ENCODE results near the gene TMEM202. TPM values are rescaled to one million over a fixed set of nuclear protein-coding genes. Genes with fewer than 3 reads are reported as not detected.
"Not testable (repeated sequence)": the region's sequence is repeated elsewhere in the genome, so short reads cannot be mapped to it uniquely, and the experiment has no call there.

The TMEM202 gene
- total and polyA plus RNA-seq, 8 donors = not detected

DNA sequence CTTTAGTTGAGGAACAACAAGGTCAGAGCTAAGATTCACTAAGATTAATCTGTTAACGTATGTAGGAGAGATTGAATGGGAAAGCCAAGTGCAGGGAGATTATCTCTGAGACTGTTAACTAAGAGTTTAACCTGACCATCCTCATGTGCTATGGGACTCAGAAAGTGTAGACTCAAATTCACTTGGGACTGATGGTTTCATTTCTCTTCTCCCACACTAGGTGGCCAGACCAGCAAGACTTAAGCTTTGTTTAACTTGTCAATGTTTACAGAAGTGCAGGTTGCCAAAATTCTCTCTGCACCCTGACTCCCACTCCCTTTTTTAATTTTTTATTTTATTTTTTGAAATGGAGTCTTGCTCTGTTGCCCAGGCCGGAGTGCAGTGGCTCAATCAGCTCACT, 16.0 kb upstream of the TMEM202 start:
- H3K27me3 ChIP-seq = peaks cover 0 to 15% (median 0%) of the 10 kb centered on the region in 3 donors
- peaks cover 0 to 3% (median 1%) of the 10 kb centered on the region in 4 donors for H3K4me1 ChIP-seq
- H3K4me3 ChIP-seq = no peak overlapping the region
- DNase-seq = no peak
- no peaks in the 10 kb centered on the region for H3K36me3 ChIP-seq
- WGBS, 5 donors = 51 to 74% (median 58%) methylated on average over 2 of the region's 2 CpGs
- no peak overlapping the region for H3K27ac ChIP-seq
- intact Hi-C loops (cut with DNase I; ENCODE audit: low total_unique reads) = no loop called here
- TF ChIP-seq, protein P1, sequence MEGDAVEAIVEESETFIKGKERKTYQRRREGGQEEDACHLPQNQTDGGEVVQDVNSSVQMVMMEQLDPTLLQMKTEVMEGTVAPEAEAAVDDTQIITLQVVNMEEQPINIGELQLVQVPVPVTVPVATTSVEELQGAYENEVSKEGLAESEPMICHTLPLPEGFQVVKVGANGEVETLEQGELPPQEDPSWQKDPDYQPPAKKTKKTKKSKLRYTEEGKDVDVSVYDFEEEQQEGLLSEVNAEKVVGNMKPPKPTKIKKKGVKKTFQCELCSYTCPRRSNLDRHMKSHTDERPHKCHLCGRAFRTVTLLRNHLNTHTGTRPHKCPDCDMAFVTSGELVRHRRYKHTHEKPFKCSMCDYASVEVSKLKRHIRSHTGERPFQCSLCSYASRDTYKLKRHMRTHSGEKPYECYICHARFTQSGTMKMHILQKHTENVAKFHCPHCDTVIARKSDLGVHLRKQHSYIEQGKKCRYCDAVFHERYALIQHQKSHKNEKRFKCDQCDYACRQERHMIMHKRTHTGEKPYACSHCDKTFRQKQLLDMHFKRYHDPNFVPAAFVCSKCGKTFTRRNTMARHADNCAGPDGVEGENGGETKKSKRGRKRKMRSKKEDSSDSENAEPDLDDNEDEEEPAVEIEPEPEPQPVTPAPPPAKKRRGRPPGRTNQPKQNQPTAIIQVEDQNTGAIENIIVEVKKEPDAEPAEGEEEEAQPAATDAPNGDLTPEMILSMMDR (IDR thresholded peaks at IDR 0.05) = peak in 2 of 7 experiments; percentile 17 to 31
- no peak for TF ChIP-seq EP300 (IDR thresholded peaks at IDR 0.05)
- no peaks in the 10 kb centered on the region for H3K9me3 ChIP-seq

DNA sequence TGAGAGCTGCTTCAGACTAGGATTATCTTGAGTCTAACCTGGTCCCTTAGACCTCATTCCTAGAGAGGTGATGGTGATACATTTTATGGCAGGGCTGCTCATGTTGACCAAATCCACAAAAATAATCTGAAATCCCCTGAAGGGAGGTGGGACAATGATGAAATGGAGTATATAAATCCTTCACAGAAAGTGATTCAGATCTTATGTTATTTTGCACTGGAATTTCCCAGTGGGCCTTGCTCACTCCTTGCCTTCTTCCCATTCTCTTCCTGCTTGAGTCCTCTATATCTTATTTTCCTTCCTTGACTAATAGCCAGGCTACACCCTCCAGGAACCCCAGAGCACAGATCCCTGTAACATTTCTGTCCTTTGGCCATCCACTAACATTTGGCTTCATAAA, 10.4 kb upstream of the TMEM202 start:
- no peak for DNase-seq

DNA sequence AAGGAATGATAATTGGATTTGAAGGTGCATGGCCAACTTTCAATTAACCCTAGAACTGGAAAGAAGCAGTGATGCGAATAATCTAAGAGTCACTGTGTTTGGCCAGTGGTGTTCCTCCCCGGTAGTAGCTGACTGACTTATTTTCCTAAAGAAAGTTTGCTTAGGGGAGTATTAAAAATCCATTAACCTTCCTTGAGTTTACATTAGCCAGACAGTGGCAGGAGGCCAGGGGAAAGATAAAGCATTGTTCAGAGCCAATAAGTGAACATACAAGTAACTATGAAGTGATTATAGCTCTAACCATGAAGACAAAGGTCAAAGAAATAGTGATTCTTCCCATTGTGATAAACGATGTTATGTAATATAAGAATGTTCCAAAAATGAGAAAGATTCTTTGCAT, 8.9 kb upstream of the TMEM202 start:
- peak; percentile 67 to 78 for DNase-seq
- Histone ChIP-seq H3K36me3 (no peaks in the 10 kb centered on the region), H3K9me3 (no peaks in the 10 kb centered on the region), H3K4me1 (peaks cover 0 to 6% (median 0%) of the 10 kb centered on the region in 4 donors), H3K27ac (no peak overlapping the region), H3K4me3 (no peak overlapping the region), H3K27me3 (peaks cover 0 to 13% (median 0%) of the 10 kb centered on the region in 3 donors)
- no peak for TF ChIP-seq POLR2AphosphoS5 (IDR thresholded peaks at IDR 0.05)
- no peak for TF ChIP-seq EP300 (IDR thresholded peaks at IDR 0.05)
- no peak for TF ChIP-seq POLR2A (IDR thresholded peaks at IDR 0.05)
- TF ChIP-seq, protein P1 (IDR thresholded peaks at IDR 0.05) = no peak
- WGBS, 5 donors = 23 to 49% (median 25%) methylated on average over 3 of the region's 3 CpGs
- intact Hi-C loops (cut with DNase I; ENCODE audit: low total_unique reads) = no loop called here

More for the DNA sequence above, 10.4 kb upstream of the TMEM202 start:
- no peaks in the 10 kb centered on the region for H3K36me3 ChIP-seq
- H3K4me1 ChIP-seq = peaks cover 0 to 6% (median 0%) of the 10 kb centered on the region in 4 donors
- H3K27me3 ChIP-seq = peaks cover 0 to 15% (median 0%) of the 10 kb centered on the region in 3 donors
- H3K9me3 ChIP-seq = no peaks in the 10 kb centered on the region
- no peak overlapping the region for H3K27ac ChIP-seq
- TF ChIP-seq, protein P1 (IDR thresholded peaks at IDR 0.05) = no peak
- TF ChIP-seq POLR2A (IDR thresholded peaks at IDR 0.05) (no peak), POLR2AphosphoS5 (IDR thresholded peaks at IDR 0.05) (no peak), EP300 (IDR thresholded peaks at IDR 0.05) (no peak)
- intact Hi-C loops (cut with DNase I; ENCODE audit: low total_unique reads) = no loop called here
- H3K4me3 ChIP-seq = no peak overlapping the region

DNA sequence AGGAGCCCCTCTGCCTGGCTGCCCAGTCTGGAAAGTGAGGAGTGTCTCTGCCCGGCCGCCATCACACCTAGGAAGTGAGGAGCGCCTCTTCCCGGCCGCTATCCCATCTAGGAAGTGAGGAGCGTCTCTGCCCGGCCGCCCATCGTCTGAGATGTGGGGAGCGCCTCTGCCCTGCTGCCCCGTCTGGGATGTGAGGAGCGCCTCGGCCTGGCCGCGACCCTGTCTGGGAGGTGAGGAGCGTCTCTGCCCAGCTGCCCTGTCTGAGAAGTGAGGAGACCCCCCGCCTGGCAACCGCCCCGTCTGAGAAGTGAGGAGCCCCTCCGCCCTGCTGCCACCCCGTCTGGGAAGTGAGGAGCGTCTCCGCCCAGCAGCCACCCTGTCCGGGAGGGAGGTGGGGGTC, 1.8 kb upstream of the TMEM202 start:
- H3K27ac ChIP-seq; H3K9me3 ChIP-seq; H3K27me3 ChIP-seq; intact Hi-C loops (cut with DNase I; ENCODE audit: low total_unique reads); DNase-seq; H3K4me3 ChIP-seq; H3K4me1 ChIP-seq; H3K36me3 ChIP-seq: not testable (repeated sequence)
- WGBS, 5 donors = 88 to 99% (median 94%) methylated on average over 4 to 17 of the region's 24 CpGs; no CpG with 5 or more reads in 1 of the 5 donors

DNA sequence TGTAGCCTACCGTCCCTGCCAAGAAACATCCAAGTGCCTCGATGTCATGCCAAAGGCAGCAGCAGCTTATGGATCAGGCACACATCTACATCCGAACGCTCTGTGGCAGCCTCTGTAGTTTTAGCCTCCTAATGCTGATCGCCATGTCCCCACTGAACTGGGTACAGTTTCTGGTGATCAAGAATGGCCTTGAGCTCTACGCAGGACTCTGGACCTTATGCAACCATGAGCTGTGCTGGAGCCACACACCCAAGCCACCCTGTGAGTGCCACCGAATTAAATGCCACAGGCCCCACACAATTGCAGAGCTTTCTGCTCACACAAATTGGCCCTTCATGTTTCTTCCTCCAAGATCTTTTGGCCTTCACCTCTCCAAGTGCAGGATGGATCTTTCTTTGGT, 543 bp downstream of the TMEM202 start:
- Histone ChIP-seq H3K4me3 (no peak overlapping the region), H3K4me1 (no peaks in the 10 kb centered on the region), H3K9me3 (no peaks in the 10 kb centered on the region), H3K27ac (no peak overlapping the region), H3K36me3 (no peaks in the 10 kb centered on the region), H3K27me3 (peaks cover 0 to 14% (median 0%) of the 10 kb centered on the region in 3 donors)
- TF ChIP-seq, protein P1 (IDR thresholded peaks at IDR 0.05) = no peak
- TF ChIP-seq POLR2AphosphoS5 (IDR thresholded peaks at IDR 0.05) = no peak
- intact Hi-C loops (cut with DNase I; ENCODE audit: low total_unique reads) = no loop called here
- no peak for DNase-seq
- WGBS, 5 donors = 85 to 92% (median 87%) methylated on average over 7 of the region's 7 CpGs

All from stomach (tissue), 9 donors.